WI38 (cell line): ENCODE data around the gene MACROD2.

Experiments used
- H3K4me3 ChIP-seq: 2 replicates; pipeline ENCODE4 v1.5.1; 2011; ENCODE audit warnings: low read depth, mild to moderate bottlenecking, control low read depth, low read length
- TF ChIP-seq, protein P1 (sequence below): IDR thresholded peaks from 2 replicates; pipeline ENCODE4 v1.5.1; 2012; ENCODE audit warnings: low read depth, mild to moderate bottlenecking, control low read depth, low read length

The MACROD2 gene

DNA sequence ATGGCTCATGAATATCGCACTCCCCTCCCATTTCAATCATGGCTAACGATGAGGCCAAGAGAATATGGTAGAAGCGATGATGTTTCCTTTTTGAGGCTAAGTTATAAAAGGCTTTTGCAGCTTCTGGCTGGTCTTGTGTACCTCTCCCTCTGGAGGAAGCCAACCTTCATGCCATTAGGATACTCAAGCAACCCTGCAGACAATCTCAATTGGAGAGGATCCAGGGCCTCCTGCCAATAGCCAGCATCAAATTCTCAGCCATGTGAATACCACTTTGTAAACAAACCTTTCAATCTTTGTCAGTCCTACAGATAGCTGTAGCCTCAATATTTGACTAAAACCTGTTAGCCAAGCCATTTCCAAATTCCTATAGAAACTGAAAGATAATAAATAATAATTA, 1839.5 kb downstream of the MACROD2 start:
- TF ChIP-seq, protein P1, sequence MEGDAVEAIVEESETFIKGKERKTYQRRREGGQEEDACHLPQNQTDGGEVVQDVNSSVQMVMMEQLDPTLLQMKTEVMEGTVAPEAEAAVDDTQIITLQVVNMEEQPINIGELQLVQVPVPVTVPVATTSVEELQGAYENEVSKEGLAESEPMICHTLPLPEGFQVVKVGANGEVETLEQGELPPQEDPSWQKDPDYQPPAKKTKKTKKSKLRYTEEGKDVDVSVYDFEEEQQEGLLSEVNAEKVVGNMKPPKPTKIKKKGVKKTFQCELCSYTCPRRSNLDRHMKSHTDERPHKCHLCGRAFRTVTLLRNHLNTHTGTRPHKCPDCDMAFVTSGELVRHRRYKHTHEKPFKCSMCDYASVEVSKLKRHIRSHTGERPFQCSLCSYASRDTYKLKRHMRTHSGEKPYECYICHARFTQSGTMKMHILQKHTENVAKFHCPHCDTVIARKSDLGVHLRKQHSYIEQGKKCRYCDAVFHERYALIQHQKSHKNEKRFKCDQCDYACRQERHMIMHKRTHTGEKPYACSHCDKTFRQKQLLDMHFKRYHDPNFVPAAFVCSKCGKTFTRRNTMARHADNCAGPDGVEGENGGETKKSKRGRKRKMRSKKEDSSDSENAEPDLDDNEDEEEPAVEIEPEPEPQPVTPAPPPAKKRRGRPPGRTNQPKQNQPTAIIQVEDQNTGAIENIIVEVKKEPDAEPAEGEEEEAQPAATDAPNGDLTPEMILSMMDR = no peak
- H3K4me3 ChIP-seq = no peak overlapping the region

DNA sequence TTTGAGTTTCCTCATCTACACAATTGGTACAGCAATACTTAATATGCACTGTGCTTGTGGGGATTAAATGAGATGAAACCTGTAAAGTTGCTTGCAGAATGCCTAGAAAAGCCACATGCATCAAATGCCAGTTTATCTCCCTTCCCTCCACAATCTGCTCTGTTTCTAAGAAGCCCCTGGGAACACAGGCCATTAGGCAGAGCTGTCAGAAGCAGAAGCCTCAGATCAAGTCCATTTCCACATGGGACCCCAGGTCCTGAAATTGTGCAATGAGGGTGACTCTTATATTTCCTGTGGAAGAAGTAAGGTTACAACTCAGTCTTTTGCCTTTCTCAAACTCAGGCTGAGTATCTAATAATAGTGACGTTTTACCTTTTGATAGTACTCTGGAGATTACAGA, 1840.5 kb downstream of the MACROD2 start:
- H3K4me3 ChIP-seq = no peak overlapping the region
- TF ChIP-seq, protein P1 = no peak

DNA sequence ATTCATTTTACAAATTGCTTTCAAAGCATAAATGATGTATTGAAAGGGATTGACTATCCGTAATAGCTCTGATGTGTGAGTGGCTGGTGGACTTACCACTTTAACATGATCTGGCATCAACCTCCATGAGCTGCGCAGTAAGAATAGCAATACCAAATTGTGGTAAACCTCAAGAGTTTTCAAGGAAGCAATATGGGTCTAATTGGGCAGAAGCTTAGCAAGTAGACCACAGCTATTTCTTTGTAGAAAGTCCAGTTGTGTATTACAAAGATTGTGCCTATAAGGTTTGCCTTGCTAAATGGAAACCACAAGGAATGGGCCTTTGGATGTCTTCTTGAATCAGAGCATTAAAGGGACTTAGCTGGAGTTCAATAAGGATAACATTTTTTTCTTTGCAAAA, 1841.3 kb downstream of the MACROD2 start:
- TF ChIP-seq, protein P1 = no peak
- H3K4me3 ChIP-seq = no peak overlapping the region

DNA sequence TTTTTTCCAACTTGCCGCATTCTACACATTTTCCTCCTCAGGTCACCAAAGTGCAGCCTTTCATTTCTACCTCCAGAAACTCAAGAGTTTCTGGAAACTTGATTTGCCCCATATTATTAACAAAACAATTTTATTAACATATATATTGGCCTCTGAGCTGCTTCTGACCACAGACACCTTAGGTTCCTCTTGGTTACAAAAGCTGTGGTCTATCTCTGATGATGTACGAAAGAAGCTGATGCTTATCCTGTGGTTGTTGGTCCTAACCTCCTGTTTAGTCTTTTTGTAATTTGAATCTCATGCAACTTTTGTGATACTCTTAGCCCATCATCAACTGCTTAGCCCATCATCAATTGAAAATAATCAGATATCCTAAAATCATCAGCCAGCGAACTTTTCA, 1842.2 kb downstream of the MACROD2 start:
- H3K4me3 ChIP-seq = no peak overlapping the region
- TF ChIP-seq, protein P1 = no peak

DNA sequence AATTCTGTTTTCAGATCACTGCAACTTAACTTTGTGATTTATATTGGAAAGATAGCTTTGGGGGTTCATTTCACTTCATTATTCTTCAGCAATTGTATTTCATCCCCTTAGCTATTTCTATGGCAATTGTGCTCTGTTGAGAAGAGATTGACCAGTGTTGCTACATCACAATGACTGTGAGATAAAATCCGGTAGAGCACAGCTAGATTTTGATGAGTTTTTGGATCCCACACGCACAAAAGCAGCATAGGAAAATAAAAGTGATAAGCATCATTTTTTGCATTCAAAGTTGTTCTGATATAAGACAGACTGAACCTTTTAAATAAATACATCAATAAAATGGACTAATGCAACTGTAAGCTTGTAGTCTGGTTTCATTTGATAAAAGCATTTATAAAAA, 1843.2 kb downstream of the MACROD2 start:
- H3K4me3 ChIP-seq = no peak overlapping the region
- TF ChIP-seq, protein P1 = no peak

DNA sequence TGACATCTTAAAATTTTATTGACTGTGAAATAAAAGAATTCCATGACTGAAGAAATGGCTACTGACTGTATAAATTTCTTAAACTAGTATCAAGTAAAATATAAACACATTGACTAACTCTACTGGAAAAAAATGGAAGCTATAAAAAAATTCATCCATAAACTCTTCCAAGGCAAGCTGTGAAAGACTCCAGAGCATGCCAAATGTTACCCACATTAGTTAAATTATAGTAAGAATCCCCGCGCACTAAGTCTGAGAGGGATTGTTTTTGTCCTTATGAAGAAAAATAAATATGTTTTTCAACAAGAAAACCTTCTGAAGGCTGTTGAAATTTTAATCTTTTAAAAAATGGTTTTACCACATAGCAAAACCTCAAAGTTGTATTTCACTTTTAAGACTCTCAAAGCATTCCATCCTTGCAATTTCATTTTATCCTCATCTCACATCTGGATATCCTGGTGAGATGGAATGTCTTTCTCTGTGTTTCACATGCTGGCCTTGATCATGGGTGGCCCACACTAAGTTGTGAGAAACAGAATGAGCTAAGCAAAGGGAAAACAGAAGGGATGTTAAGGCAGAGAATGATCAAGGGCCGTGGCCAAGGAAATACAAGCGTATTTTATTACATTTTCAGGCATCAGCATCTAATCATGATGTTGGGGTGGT, 1845.5 kb downstream of the MACROD2 start:
- TF ChIP-seq, protein P1 = no peak
- no peak overlapping the region for H3K4me3 ChIP-seq

DNA sequence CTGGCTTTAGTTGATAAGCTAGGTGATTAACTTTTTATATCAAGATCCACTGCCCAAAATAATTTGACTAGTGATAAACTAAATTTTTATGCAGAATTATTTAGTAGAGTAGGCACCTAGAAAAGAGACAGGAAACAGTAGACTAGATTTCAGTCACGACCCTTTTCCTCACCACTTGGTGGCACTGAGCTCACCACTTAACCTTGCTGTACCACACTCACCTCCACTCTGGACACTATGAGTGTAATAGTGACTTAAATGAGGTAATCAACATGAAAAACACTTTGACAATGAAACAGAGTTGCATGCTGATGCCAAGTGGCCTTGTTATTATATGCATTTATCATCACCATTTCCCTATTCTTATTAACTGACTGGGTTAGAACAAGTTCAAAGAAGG, 1847.6 kb downstream of the MACROD2 start:
- no peak overlapping the region for H3K4me3 ChIP-seq
- TF ChIP-seq, protein P1 = no peak
